Renal cortex interstitium (tissue), 11 donors: ENCODE results near the gene MTCL3.

Experiments used
- DNase-seq, 11 donors: peaks; one replicate each; pipeline ENCODE4 v3.0.0-alpha.2; 2013; ENCODE audit warnings: low read depth in 9 of 11, low spot score in 4 of 11; ENCODE audit errors: extremely low read depth in 1 of 11

Gene MTCL3

GRCh38 chr6:127515794-127516661 is 3.1 kb downstream of the MTCL3 start:
- DNase-seq, result peak in 8 of 11 donors; percentile 31 to 71 (median 62)

- DNase-seq, result peak in 2 of 11 donors; percentile 12 to 17
Measured at GRCh38 chr6:127515234-127515793, 3.8 kb downstream of the MTCL3 start.

GRCh38 chr6:127514773-127515227 is 4.3 kb downstream of the MTCL3 start:
- peak in 7 of 11 donors; percentile 6 to 43 (median 32) for DNase-seq

GRCh38 chr6:127514179-127514772 is 4.9 kb downstream of the MTCL3 start:
- no peak for DNase-seq

- DNase-seq, result no peak
Measured at GRCh38 chr6:127513425-127513824, 5.7 kb downstream of the MTCL3 start.

- DNase-seq, result no peak
Measured at GRCh38 chr6:127510876-127511275, 8.3 kb downstream of the MTCL3 start.

GRCh38 chr6:127506894-127507293 is 12.2 kb downstream of the MTCL3 start:
- DNase-seq, result no peak

GRCh38 chr6:127503022-127503421 is 16.1 kb downstream of the MTCL3 start:
- DNase-seq, result no peak

- no peak for DNase-seq
Measured at GRCh38 chr6:127497410-127497809, 21.7 kb downstream of the MTCL3 start.

GRCh38 chr6:127496471-127496870 is 22.7 kb downstream of the MTCL3 start:
- no peak for DNase-seq

GRCh38 chr6:127494240-127494767 is 24.8 kb downstream of the MTCL3 start:
- no peak for DNase-seq

GRCh38 chr6:127489248-127489647 is 29.9 kb downstream of the MTCL3 start:
- DNase-seq, result no peak

GRCh38 chr6:127486934-127487333 is 32.2 kb downstream of the MTCL3 start:
- DNase-seq, result no peak

- no peak for DNase-seq
Measured at GRCh38 chr6:127484212-127484863, 34.8 kb downstream of the MTCL3 start.

GRCh38 chr6:127483399-127484055 is 35.6 kb downstream of the MTCL3 start:
- DNase-seq, result no peak

GRCh38 chr6:127482325-127482724 is 36.8 kb downstream of the MTCL3 start:
- DNase-seq, result no peak

- DNase-seq, result no peak
Measured at GRCh38 chr6:127481628-127482027, 37.5 kb downstream of the MTCL3 start.

GRCh38 chr6:127481111-127481510 is 38.0 kb downstream of the MTCL3 start:
- no peak for DNase-seq

GRCh38 chr6:127477658-127478057 is 41.5 kb downstream of the MTCL3 start:
- DNase-seq, result no peak
